Measurements from ENCODE around the gene ARHGAP31. TPM values are rescaled to one million over a fixed set of nuclear protein-coding genes. Genes with fewer than 3 reads are reported as not detected.
"Not testable (repeated sequence)": the region's sequence is repeated elsewhere in the genome, so short reads cannot be mapped to it uniquely, and the experiment has no call there.

ARHGAP31 gene
- polyA plus RNA-seq, 3 donors, result 4.7 to 9.8 (median 7.6) TPM

GRCh38 chr3:119259821-119260220 lies 34.4 kb upstream of the ARHGAP31 start:
- Histone ChIP-seq H3K27ac (ENCODE audit: low read depth in 1 of 2, low read length in 2 of 2) (no peak overlapping the region), H3K36me3 (replicated peaks in 1 of 2; ENCODE audit: control insufficient read depth in 1 of 2, insufficient read depth in 2 of 2, low read length in 2 of 2) (no peaks in the 10 kb centered on the region), H2AFZ (ENCODE audit: insufficient read depth, low read depth, low read length, poor library complexity, severe bottlenecking) (peak overlapping the region; percentile 67), H3K27me3 (ENCODE audit: control insufficient read depth in 2 of 2, insufficient read depth in 2 of 2, low read length in 2 of 2) (no peaks in the 10 kb centered on the region), H3K4me1 (ENCODE audit: control insufficient read depth in 1 of 2, insufficient read depth in 2 of 2, low read length in 2 of 2) (peaks cover 12 to 24% of the 10 kb centered on the region in 2 donors), H3K9me3 (replicated peaks in 1 of 2; ENCODE audit: control insufficient read depth in 1 of 2, insufficient read depth in 1 of 2, low read length in 2 of 2) (no peaks in the 10 kb centered on the region), H3K4me3 (replicated peaks in 1 of 3; ENCODE audit: low read depth in 2 of 3, low read length in 3 of 3) (no peak overlapping the region), H3K9ac (ENCODE audit: insufficient read depth, low read length, poor library complexity, severe bottlenecking) (no peak overlapping the region), H3K79me2 (ENCODE audit: insufficient read depth, low read length) (no peaks in the 10 kb centered on the region), H3K4me2 (replicated peaks; ENCODE audit: extremely low read depth, low read length, poor library complexity, severe bottlenecking) (no peak overlapping the region), H4K20me1 (ENCODE audit: insufficient read depth, low read length) (no peaks in the 10 kb centered on the region)
- H3K36me3 Mint-ChIP-seq, result no peaks in the 10 kb centered on the region
- intact Hi-C loops (cut with micrococcal nuclease), result no loop called here
- no peak overlapping the region for H3K27ac Mint-ChIP-seq
- peaks cover 35% of the 10 kb centered on the region for H3K4me1 Mint-ChIP-seq
- no peak for DNase-seq
- TF ChIP-seq, protein P1, sequence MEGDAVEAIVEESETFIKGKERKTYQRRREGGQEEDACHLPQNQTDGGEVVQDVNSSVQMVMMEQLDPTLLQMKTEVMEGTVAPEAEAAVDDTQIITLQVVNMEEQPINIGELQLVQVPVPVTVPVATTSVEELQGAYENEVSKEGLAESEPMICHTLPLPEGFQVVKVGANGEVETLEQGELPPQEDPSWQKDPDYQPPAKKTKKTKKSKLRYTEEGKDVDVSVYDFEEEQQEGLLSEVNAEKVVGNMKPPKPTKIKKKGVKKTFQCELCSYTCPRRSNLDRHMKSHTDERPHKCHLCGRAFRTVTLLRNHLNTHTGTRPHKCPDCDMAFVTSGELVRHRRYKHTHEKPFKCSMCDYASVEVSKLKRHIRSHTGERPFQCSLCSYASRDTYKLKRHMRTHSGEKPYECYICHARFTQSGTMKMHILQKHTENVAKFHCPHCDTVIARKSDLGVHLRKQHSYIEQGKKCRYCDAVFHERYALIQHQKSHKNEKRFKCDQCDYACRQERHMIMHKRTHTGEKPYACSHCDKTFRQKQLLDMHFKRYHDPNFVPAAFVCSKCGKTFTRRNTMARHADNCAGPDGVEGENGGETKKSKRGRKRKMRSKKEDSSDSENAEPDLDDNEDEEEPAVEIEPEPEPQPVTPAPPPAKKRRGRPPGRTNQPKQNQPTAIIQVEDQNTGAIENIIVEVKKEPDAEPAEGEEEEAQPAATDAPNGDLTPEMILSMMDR (IDR thresholded peaks at IDR 0.05), result no peak
- no peaks in the 10 kb centered on the region for H3K9me3 Mint-ChIP-seq
- H3K27me3 Mint-ChIP-seq (ENCODE audit: low read depth in 3 of 3), result peaks cover 2 to 4% (median 3%) of the 10 kb centered on the region in 3 donors
- WGBS (ENCODE audit: insufficient coverage), result no CpG with 5 or more reads among the region's 4 CpGs
- no peak overlapping the region for H3K4me3 Mint-ChIP-seq

DNA sequence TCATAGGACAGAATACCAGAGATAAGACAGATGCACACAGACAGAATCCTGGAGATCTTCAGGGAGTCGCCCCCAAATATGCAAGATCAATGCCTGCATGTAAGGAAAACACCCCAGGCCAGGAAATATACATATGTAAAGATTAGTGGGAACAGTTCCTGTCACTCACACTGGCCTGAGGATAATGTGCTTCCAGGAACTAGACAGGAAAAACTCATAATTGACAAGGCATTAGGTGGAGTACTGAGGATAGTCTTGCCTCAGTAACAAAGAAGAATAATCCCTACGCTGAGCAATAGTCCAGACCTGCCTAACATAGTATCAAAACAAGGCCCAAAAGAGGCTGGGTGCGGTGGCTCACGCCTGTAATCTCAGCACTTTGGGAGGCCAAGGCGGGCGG lies 33.1 kb upstream of the ARHGAP31 start:
- no peak for DNase-seq
- no peak overlapping the region for H3K4me3 ChIP-seq (replicated peaks in 1 of 3; ENCODE audit: low read depth in 2 of 3, low read length in 3 of 3)
- no peaks in the 10 kb centered on the region for H3K36me3 ChIP-seq (replicated peaks in 1 of 2; ENCODE audit: control insufficient read depth in 1 of 2, insufficient read depth in 2 of 2, low read length in 2 of 2)
- H3K9me3 ChIP-seq (replicated peaks in 1 of 2; ENCODE audit: control insufficient read depth in 1 of 2, insufficient read depth in 1 of 2, low read length in 2 of 2), result no peaks in the 10 kb centered on the region
- no peak overlapping the region for H3K4me2 ChIP-seq (replicated peaks; ENCODE audit: extremely low read depth, low read length, poor library complexity, severe bottlenecking)
- Mint-ChIP-seq H3K9me3 (no peaks in the 10 kb centered on the region), H3K36me3 (no peaks in the 10 kb centered on the region), H3K4me3 (no peak overlapping the region), H3K4me1 (peaks cover 35% of the 10 kb centered on the region), H3K27me3 (ENCODE audit: low read depth in 3 of 3) (peaks cover 2 to 4% (median 3%) of the 10 kb centered on the region in 3 donors), H3K27ac (peak overlapping the region in 2 of 7 donors; percentile 23 to 37)
- H3K27ac ChIP-seq (ENCODE audit: low read depth in 1 of 2, low read length in 2 of 2), result no peak overlapping the region
- H3K4me1 ChIP-seq (ENCODE audit: control insufficient read depth in 1 of 2, insufficient read depth in 2 of 2, low read length in 2 of 2), result peaks cover 12 to 24% of the 10 kb centered on the region in 2 donors
- no peaks in the 10 kb centered on the region for H3K27me3 ChIP-seq (ENCODE audit: control insufficient read depth in 2 of 2, insufficient read depth in 2 of 2, low read length in 2 of 2)
- H2AFZ ChIP-seq (ENCODE audit: insufficient read depth, low read depth, low read length, poor library complexity, severe bottlenecking), result no peak overlapping the region
- no peak overlapping the region for H3K9ac ChIP-seq (ENCODE audit: insufficient read depth, low read length, poor library complexity, severe bottlenecking)
- WGBS (ENCODE audit: insufficient coverage), result no CpG with 5 or more reads among the region's 6 CpGs
- no peaks in the 10 kb centered on the region for H4K20me1 ChIP-seq (ENCODE audit: insufficient read depth, low read length)
- H3K79me2 ChIP-seq (ENCODE audit: insufficient read depth, low read length), result no peaks in the 10 kb centered on the region
- TF ChIP-seq, protein P1 (IDR thresholded peaks at IDR 0.05), result no peak
- intact Hi-C loops (cut with micrococcal nuclease), result no loop called here

GRCh38 chr3:119270212-119270611 lies 24.0 kb upstream of the ARHGAP31 start:
- H2AFZ ChIP-seq (ENCODE audit: insufficient read depth, low read depth, low read length, poor library complexity, severe bottlenecking); H3K9me3 ChIP-seq (replicated peaks in 1 of 2; ENCODE audit: control insufficient read depth in 1 of 2, insufficient read depth in 1 of 2, low read length in 2 of 2); H3K4me3 Mint-ChIP-seq; H3K36me3 Mint-ChIP-seq; H3K27ac ChIP-seq (ENCODE audit: low read depth in 1 of 2, low read length in 2 of 2); intact Hi-C loops (cut with micrococcal nuclease); H3K4me1 Mint-ChIP-seq; H4K20me1 ChIP-seq (ENCODE audit: insufficient read depth, low read length); H3K4me3 ChIP-seq (replicated peaks in 1 of 3; ENCODE audit: low read depth in 2 of 3, low read length in 3 of 3); H3K4me1 ChIP-seq (ENCODE audit: control insufficient read depth in 1 of 2, insufficient read depth in 2 of 2, low read length in 2 of 2); H3K4me2 ChIP-seq (replicated peaks; ENCODE audit: extremely low read depth, low read length, poor library complexity, severe bottlenecking); H3K27me3 ChIP-seq (ENCODE audit: control insufficient read depth in 2 of 2, insufficient read depth in 2 of 2, low read length in 2 of 2); DNase-seq; H3K36me3 ChIP-seq (replicated peaks in 1 of 2; ENCODE audit: control insufficient read depth in 1 of 2, insufficient read depth in 2 of 2, low read length in 2 of 2); H3K27ac Mint-ChIP-seq; H3K79me2 ChIP-seq (ENCODE audit: insufficient read depth, low read length); H3K27me3 Mint-ChIP-seq (ENCODE audit: low read depth in 3 of 3); H3K9ac ChIP-seq (ENCODE audit: insufficient read depth, low read length, poor library complexity, severe bottlenecking): not testable (repeated sequence)
- 100% methylated on average over 1 of the region's 2 CpGs for WGBS (ENCODE audit: insufficient coverage)
- peaks cover 6 to 14% (median 8%) of the 10 kb centered on the region in 7 donors for H3K9me3 Mint-ChIP-seq
